ENCODE results near the gene PLCXD1. TPM values are rescaled to one million over a fixed set of nuclear protein-coding genes. Genes with fewer than 3 reads are reported as not detected.

Gene PLCXD1
- polyA plus RNA-seq, 1 donor from 2014 or later = 30.1 TPM

DNA sequence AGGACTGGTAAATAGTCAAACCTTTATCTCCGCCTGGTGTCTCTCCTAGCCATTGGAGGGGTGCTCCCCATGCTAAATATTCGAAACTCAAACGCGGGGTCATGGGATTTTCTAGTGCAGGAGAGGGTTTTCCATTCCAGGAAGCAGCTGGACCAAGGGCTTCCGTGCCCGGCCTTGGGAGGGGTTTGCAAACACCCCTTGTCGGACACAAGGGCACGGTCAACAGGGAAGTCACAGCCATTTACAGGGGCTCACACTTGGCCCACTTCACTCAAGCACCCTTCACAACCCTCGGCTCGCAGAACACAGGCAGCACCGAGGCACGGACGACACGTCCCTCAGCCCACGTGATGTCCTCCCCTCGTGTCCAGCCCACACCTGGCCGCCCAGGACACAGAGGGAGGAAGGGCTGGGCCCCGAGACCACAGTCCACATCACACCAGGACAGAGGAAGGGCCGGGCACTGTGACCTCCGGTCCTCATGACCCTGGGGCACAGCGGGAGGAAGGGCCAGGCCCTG lies 10.3 kb upstream of the PLCXD1 start:
- no peak overlapping the region for H3K27ac ChIP-seq (ENCODE audit: low read length)
- H2AFZ ChIP-seq (ENCODE audit: low read depth, low read length) = no peak overlapping the region
- no peaks in the 10 kb centered on the region for H3F3A ChIP-seq (ENCODE audit: insufficient read depth, low read length, poor library complexity, severe bottlenecking)
- H3K9me3 ChIP-seq (ENCODE audit: low read length) = no peaks in the 10 kb centered on the region
- H4K20me1 ChIP-seq (ENCODE audit: insufficient read depth) = no peaks in the 10 kb centered on the region
- H3K9me2 ChIP-seq (ENCODE audit: insufficient read depth, low read length) = no peaks in the 10 kb centered on the region
- H3K9ac ChIP-seq (ENCODE audit: low read length) = no peak overlapping the region
- no peaks in the 10 kb centered on the region for H3K36me3 ChIP-seq (ENCODE audit: insufficient read depth, low read length)
- H3K79me2 ChIP-seq (replicated peaks; ENCODE audit: insufficient read depth, low read length) = no peaks in the 10 kb centered on the region
- H3K27me3 ChIP-seq (ENCODE audit: insufficient read depth, low read depth, low read length) = peaks cover under 1% of the 10 kb centered on the region
- no peak for TF ChIP-seq POLR2AphosphoS5 (IDR thresholded peaks at IDR 0.05)
- TF ChIP-seq, protein P1, sequence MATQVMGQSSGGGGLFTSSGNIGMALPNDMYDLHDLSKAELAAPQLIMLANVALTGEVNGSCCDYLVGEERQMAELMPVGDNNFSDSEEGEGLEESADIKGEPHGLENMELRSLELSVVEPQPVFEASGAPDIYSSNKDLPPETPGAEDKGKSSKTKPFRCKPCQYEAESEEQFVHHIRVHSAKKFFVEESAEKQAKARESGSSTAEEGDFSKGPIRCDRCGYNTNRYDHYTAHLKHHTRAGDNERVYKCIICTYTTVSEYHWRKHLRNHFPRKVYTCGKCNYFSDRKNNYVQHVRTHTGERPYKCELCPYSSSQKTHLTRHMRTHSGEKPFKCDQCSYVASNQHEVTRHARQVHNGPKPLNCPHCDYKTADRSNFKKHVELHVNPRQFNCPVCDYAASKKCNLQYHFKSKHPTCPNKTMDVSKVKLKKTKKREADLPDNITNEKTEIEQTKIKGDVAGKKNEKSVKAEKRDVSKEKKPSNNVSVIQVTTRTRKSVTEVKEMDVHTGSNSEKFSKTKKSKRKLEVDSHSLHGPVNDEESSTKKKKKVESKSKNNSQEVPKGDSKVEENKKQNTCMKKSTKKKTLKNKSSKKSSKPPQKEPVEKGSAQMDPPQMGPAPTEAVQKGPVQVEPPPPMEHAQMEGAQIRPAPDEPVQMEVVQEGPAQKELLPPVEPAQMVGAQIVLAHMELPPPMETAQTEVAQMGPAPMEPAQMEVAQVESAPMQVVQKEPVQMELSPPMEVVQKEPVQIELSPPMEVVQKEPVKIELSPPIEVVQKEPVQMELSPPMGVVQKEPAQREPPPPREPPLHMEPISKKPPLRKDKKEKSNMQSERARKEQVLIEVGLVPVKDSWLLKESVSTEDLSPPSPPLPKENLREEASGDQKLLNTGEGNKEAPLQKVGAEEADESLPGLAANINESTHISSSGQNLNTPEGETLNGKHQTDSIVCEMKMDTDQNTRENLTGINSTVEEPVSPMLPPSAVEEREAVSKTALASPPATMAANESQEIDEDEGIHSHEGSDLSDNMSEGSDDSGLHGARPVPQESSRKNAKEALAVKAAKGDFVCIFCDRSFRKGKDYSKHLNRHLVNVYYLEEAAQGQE (IDR thresholded peaks at IDR 0.05; ENCODE audit: borderline replicate concordance) = no peak
- no peak for TF ChIP-seq EP300 (conservative IDR thresholded peaks at IDR 0.05; ENCODE audit: poor library complexity, severe bottlenecking)
- TF ChIP-seq MXI1 (conservative IDR thresholded peaks at IDR 0.05; ENCODE audit: poor library complexity, severe bottlenecking) = no peak
- TF ChIP-seq, protein P2, sequence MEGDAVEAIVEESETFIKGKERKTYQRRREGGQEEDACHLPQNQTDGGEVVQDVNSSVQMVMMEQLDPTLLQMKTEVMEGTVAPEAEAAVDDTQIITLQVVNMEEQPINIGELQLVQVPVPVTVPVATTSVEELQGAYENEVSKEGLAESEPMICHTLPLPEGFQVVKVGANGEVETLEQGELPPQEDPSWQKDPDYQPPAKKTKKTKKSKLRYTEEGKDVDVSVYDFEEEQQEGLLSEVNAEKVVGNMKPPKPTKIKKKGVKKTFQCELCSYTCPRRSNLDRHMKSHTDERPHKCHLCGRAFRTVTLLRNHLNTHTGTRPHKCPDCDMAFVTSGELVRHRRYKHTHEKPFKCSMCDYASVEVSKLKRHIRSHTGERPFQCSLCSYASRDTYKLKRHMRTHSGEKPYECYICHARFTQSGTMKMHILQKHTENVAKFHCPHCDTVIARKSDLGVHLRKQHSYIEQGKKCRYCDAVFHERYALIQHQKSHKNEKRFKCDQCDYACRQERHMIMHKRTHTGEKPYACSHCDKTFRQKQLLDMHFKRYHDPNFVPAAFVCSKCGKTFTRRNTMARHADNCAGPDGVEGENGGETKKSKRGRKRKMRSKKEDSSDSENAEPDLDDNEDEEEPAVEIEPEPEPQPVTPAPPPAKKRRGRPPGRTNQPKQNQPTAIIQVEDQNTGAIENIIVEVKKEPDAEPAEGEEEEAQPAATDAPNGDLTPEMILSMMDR (IDR thresholded peaks at IDR 0.05; ENCODE audit: poor library complexity, severe bottlenecking) = no peak
- no peak for TF ChIP-seq TAF1 (IDR thresholded peaks at IDR 0.05; ENCODE audit: low read depth)
- no peak for TF ChIP-seq SMC3 (conservative IDR thresholded peaks at IDR 0.05; ENCODE audit: poor library complexity)
- no peak for TF ChIP-seq EZH2 (IDR thresholded peaks at IDR 0.05; ENCODE audit: borderline replicate concordance, insufficient read depth, low read length, poor library complexity, severe bottlenecking)
- TF ChIP-seq RAD21 (conservative IDR thresholded peaks at IDR 0.05) = no peak
- no peak overlapping the region for H3K4me2 ChIP-seq (ENCODE audit: low read length)
- H3K4me3 ChIP-seq (ENCODE audit: low read length) = no peak overlapping the region

DNA sequence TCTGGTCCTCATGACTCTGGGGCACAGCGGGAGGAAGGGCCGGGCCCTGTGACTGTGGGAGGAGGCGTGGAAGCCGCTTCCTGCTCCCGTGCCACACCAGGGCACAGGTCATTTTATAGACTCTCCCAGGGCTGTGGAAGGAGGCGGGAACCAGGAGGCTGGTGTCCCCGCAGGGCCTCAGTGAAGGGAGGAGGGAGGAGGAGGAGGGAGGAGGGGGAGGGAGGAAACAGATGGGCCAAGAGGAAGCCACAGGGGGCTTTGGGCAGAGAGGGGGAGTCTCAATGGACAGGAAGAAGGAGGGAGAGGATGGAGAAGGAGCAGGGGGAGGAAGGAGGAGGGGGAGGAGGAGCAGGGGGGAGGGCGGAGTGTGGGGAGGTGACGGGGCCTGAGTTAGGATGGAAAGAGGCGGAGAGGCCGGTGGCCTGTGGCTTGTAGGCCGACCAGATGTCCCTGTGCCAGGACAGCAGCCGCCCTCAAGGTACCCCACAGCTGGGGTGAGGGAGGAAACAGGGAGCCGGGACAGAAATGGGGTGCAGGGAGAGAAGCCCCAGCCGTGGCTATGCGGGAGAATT lies 6.2 kb upstream of the PLCXD1 start:
- H3K4me2 ChIP-seq (ENCODE audit: low read length) = no peak overlapping the region
- H3K27me3 ChIP-seq (ENCODE audit: insufficient read depth, low read depth, low read length) = peaks cover 12% of the 10 kb centered on the region
- no peaks in the 10 kb centered on the region for H4K20me1 ChIP-seq (ENCODE audit: insufficient read depth)
- no peak overlapping the region for H3K4me3 ChIP-seq (ENCODE audit: low read length)
- no peak for TF ChIP-seq TAF1 (IDR thresholded peaks at IDR 0.05; ENCODE audit: low read depth)
- TF ChIP-seq, protein P1 (IDR thresholded peaks at IDR 0.05; ENCODE audit: borderline replicate concordance) = no peak
- TF ChIP-seq POLR2AphosphoS5 (IDR thresholded peaks at IDR 0.05) = no peak
- TF ChIP-seq SMC3 (conservative IDR thresholded peaks at IDR 0.05; ENCODE audit: poor library complexity) = no peak
- TF ChIP-seq EZH2 (IDR thresholded peaks at IDR 0.05; ENCODE audit: borderline replicate concordance, insufficient read depth, low read length, poor library complexity, severe bottlenecking) = no peak
- TF ChIP-seq, protein P2 (IDR thresholded peaks at IDR 0.05; ENCODE audit: poor library complexity, severe bottlenecking) = no peak
- TF ChIP-seq MXI1 (conservative IDR thresholded peaks at IDR 0.05; ENCODE audit: poor library complexity, severe bottlenecking) = no peak
- TF ChIP-seq RAD21 (conservative IDR thresholded peaks at IDR 0.05) = no peak
- TF ChIP-seq EP300 (conservative IDR thresholded peaks at IDR 0.05; ENCODE audit: poor library complexity, severe bottlenecking) = no peak
- no peak overlapping the region for H3K27ac ChIP-seq (ENCODE audit: low read length)
- no peaks in the 10 kb centered on the region for H3K9me2 ChIP-seq (ENCODE audit: insufficient read depth, low read length)
- no peaks in the 10 kb centered on the region for H3F3A ChIP-seq (ENCODE audit: insufficient read depth, low read length, poor library complexity, severe bottlenecking)
- H2AFZ ChIP-seq (ENCODE audit: low read depth, low read length) = no peak overlapping the region
- H3K36me3 ChIP-seq (ENCODE audit: insufficient read depth, low read length) = no peaks in the 10 kb centered on the region
- H3K9me3 ChIP-seq (ENCODE audit: low read length) = no peaks in the 10 kb centered on the region
- no peaks in the 10 kb centered on the region for H3K79me2 ChIP-seq (replicated peaks; ENCODE audit: insufficient read depth, low read length)
- no peak overlapping the region for H3K9ac ChIP-seq (ENCODE audit: low read length)

Data from neural cell (in vitro differentiated cells).